H1 (cell line): Measurements from ENCODE around the gene RSKR. TPM values are rescaled to one million over a fixed set of nuclear protein-coding genes. Genes with fewer than 3 reads are reported as not detected.

Source experiments
- EP300 ChIP-seq, 2 experiments: IDR thresholded peaks; 1 replicate in 1 of 2; 2 replicates in 1 of 2; pipeline ENCODE4 v1.6.1; 2011 to 2012; ENCODE audit warnings: low read depth in 2 of 2, low read length in 2 of 2, mild to moderate bottlenecking in 2 of 2, borderline replicate concordance in 1 of 2, inconsistent platforms in 1 of 2, moderate library complexity in 1 of 2
- KDM1A ChIP-seq: fragments of 200-600, 300-600 bp; sonication (generic); IDR thresholded peaks from 2 replicates; pipeline ENCODE4 v1.7.1; 2016; ENCODE audit warnings: mild to moderate bottlenecking, low read length, borderline replicate concordance
- polyA plus RNA-seq, 7 experiments: library from polyadenylated mRNA; depleted of rRNA in 3 of 7; stranded (reverse) in 5 of 7; unstranded in 2 of 7; fragments of >200 nt in 5 of 7; fragments of 200-250 nt in 2 of 7; gene quantifications; 1 replicate in 5 of 7; 2 replicates in 1 of 7; 4 replicates in 1 of 7; pipeline versions ENCODE4 v1.2.1 to v1.2.3, GENCODE V29; 2011 to 2013; ENCODE audit warnings: missing spikeins in 2 of 7, mixed read lengths in 2 of 7
- total RNA-seq: library from RNA; stranded (reverse); fragmentation: NEBNext Ultra II Directional; extraction: Animal tissue kit (Norgen Biotek cat#: 25700); gene quantifications from 2 replicates; pipeline ENCODE4 v1.2.1, GENCODE V29; 2021

RSKR gene
- total and polyA plus RNA-seq, 2 of the 8 experiments (the other 6 are each of a cell fraction or from before 2014, with no cell fraction given), result 24.1 to 28.5 TPM

DNA sequence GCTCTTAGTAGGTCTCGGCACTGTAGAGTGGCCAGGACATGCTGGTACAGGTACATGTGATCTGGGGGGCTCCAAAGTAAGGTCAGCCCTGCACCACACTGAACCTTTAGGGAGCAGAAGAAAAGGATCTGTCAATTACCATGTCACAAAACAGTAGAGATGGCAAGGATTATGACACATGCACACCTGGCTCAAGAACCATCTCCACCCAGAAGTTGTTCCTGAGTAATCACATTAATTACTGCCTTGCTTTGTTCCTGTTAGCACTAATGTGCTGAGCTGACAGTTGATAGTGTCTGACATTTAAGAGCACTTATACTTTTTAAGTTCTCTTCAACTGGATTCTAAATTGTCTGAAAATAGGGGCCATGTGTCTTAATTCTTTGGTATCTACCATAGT is 21.5 kb upstream of the RSKR start (continued):
- TF ChIP-seq EP300 (IDR thresholded peaks at IDR 0.05; ENCODE audit: borderline replicate concordance in 1 of 2, low read depth in 2 of 2, low read length in 2 of 2), result no peak
- no peak for TF ChIP-seq KDM1A
